HUES64 (cell line): ENCODE measurements around the gene CYP2A6.
A peak's percentile ranks its signal among the peaks of the same experiment; 100 is the strongest.
"Not testable (repeated sequence)": the region's sequence is repeated elsewhere in the genome, so short reads cannot be mapped to it uniquely, and the experiment has no call there.

Experiments used
- H3K27ac ChIP-seq: 2 replicates; pipeline ENCODE4 v1.7.0; 2013; ENCODE audit warnings: low read depth, low read length, inconsistent platforms
- H3K27me3 ChIP-seq: 2 replicates; pipeline ENCODE4 v1.6.1; 2013; ENCODE audit warnings: mild to moderate bottlenecking, low read length; ENCODE audit not compliant: insufficient read depth
- H3K36me3 ChIP-seq: 2 replicates; pipeline ENCODE4 v1.6.1; 2013; ENCODE audit warnings: mild to moderate bottlenecking, low read length; ENCODE audit not compliant: insufficient read depth
- H3K4me1 ChIP-seq: 2 replicates; pipeline ENCODE4 v1.6.1; 2013; ENCODE audit warnings: mild to moderate bottlenecking, low read length, moderate library complexity; ENCODE audit not compliant: insufficient read depth
- H3K4me3 ChIP-seq: 2 replicates; pipeline ENCODE4 v1.5.1; 2013; ENCODE audit warnings: mild to moderate bottlenecking, low read length, moderate library complexity
- H3K9ac ChIP-seq: 2 replicates; pipeline ENCODE4 v1.6.1; 2013; ENCODE audit warnings: mild to moderate bottlenecking, low read depth, low read length
- H3K9me3 ChIP-seq: 2 replicates; pipeline ENCODE4 v1.6.1; 2013; ENCODE audit warnings: low read depth, low read length; ENCODE audit not compliant: insufficient read depth
- WGBS: fragments of 150-250, 120-280 bp; methylation state at CpG from one replicate; pipeline ENCODE4 v1.1.7; 2013; ENCODE audit warnings: missing lambda C conversion rate; 5-methylcytosine and 5-hydroxymethylcytosine counted together

Gene CYP2A6

GRCh38 chr19:40874874-40875273, 24.6 kb upstream of the CYP2A6 start:
- H3K36me3 ChIP-seq, H3K9ac ChIP-seq, H3K27ac ChIP-seq, H3K4me1 ChIP-seq, H3K9me3 ChIP-seq, H3K27me3 ChIP-seq, H3K4me3 ChIP-seq: not testable (repeated sequence)
- WGBS: 88% methylated on average over 2 of the region's 4 CpGs

- not testable (repeated sequence) for H3K27ac ChIP-seq, H3K4me1 ChIP-seq, H3K36me3 ChIP-seq, H3K9ac ChIP-seq, H3K9me3 ChIP-seq, H3K4me3 ChIP-seq, H3K27me3 ChIP-seq
- 90% methylated on average over 2 of the region's 2 CpGs for WGBS
These were observed 23.6 kb upstream of the CYP2A6 start for GRCh38 chr19:40873873-40874272.

GRCh38 chr19:40872209-40872608, 22.0 kb upstream of the CYP2A6 start:
- H3K9ac ChIP-seq: no peak overlapping the region
- H3K36me3 ChIP-seq: no peaks in the 10 kb centered on the region
- H3K27ac ChIP-seq: no peak overlapping the region
- WGBS: 90% methylated on average over 2 of the region's 2 CpGs
- H3K4me3 ChIP-seq: no peak overlapping the region
- H3K4me1 ChIP-seq: no peaks in the 10 kb centered on the region
- H3K27me3 ChIP-seq: peaks cover 6% of the 10 kb centered on the region; the same call in 1 of the 2 replicates
- no peaks in the 10 kb centered on the region for H3K9me3 ChIP-seq

- Histone ChIP-seq H3K36me3 (no peaks in the 10 kb centered on the region), H3K9ac (no peak overlapping the region), H3K27ac (no peak overlapping the region), H3K4me3 (no peak overlapping the region), H3K4me1 (no peaks in the 10 kb centered on the region), H3K27me3 (no peaks in the 10 kb centered on the region), H3K9me3 (no peaks in the 10 kb centered on the region)
- WGBS: 91% methylated on average over 6 of the region's 7 CpGs
These were observed 17.5 kb upstream of the CYP2A6 start for GRCh38 chr19:40867701-40868100.

- not testable (repeated sequence) for H3K27ac ChIP-seq, H3K36me3 ChIP-seq, H3K27me3 ChIP-seq, H3K4me3 ChIP-seq, H3K9me3 ChIP-seq, H3K9ac ChIP-seq, H3K4me1 ChIP-seq
- 90% methylated on average over 9 of the region's 9 CpGs for WGBS
These were observed 14.7 kb upstream of the CYP2A6 start for GRCh38 chr19:40864739-40865496.

GRCh38 chr19:40862785-40863184, 12.5 kb upstream of the CYP2A6 start:
- no peak overlapping the region for H3K4me3 ChIP-seq
- 93% methylated on average over 4 of the region's 4 CpGs for WGBS
- no peak overlapping the region for H3K9ac ChIP-seq
- H3K27ac ChIP-seq: no peak overlapping the region
- H3K36me3 ChIP-seq: no peaks in the 10 kb centered on the region
- H3K4me1 ChIP-seq: no peaks in the 10 kb centered on the region
- H3K9me3 ChIP-seq: no peaks in the 10 kb centered on the region
- H3K27me3 ChIP-seq: no peaks in the 10 kb centered on the region; the same call in 1 of the 2 replicates

- Histone ChIP-seq H3K36me3 (no peaks in the 10 kb centered on the region), H3K9me3 (no peaks in the 10 kb centered on the region), H3K4me3 (no peak overlapping the region), H3K9ac (no peak overlapping the region), H3K4me1 (no peaks in the 10 kb centered on the region), H3K27ac (no peak overlapping the region), H3K27me3 (no peaks in the 10 kb centered on the region; the same call in 1 of the 2 replicates)
- WGBS: 88% methylated on average over 1 of the region's 3 CpGs
These were observed 12.1 kb upstream of the CYP2A6 start for GRCh38 chr19:40862333-40862732.

- H3K4me1 ChIP-seq: no peaks in the 10 kb centered on the region
- H3K27ac ChIP-seq: no peak overlapping the region
- H3K4me3 ChIP-seq: no peak overlapping the region
- no peak overlapping the region for H3K9ac ChIP-seq
- H3K36me3 ChIP-seq: no peaks in the 10 kb centered on the region
- H3K9me3 ChIP-seq: no peaks in the 10 kb centered on the region
- 91% methylated on average over 5 of the region's 5 CpGs for WGBS
- H3K27me3 ChIP-seq: no peaks in the 10 kb centered on the region; the same call in 1 of the 2 replicates
These were observed 7.9 kb upstream of the CYP2A6 start for GRCh38 chr19:40858109-40858508.

GRCh38 chr19:40852467-40853152, 2.4 kb upstream of the CYP2A6 start:
- WGBS: 66% methylated on average over 2 of the region's 3 CpGs

GRCh38 chr19:40846722-40847121, 3.5 kb downstream of the CYP2A6 start:
- H3K9me3 ChIP-seq, H3K27ac ChIP-seq, H3K4me3 ChIP-seq, H3K36me3 ChIP-seq, H3K4me1 ChIP-seq, H3K9ac ChIP-seq: not testable (repeated sequence)
- H3K27me3 ChIP-seq: peaks cover 33% of the 10 kb centered on the region
- WGBS: 90% methylated on average over 8 of the region's 8 CpGs

More at GRCh38 chr19:40852467-40853152, 2.4 kb upstream of the CYP2A6 start:
- not testable (repeated sequence) for H3K9me3 ChIP-seq, H3K27ac ChIP-seq, H3K36me3 ChIP-seq, H3K4me1 ChIP-seq, H3K4me3 ChIP-seq, H3K9ac ChIP-seq
- peaks cover 27% of the 10 kb centered on the region for H3K27me3 ChIP-seq

- H3K4me1 ChIP-seq, H3K9me3 ChIP-seq, H3K36me3 ChIP-seq, H3K9ac ChIP-seq, H3K27ac ChIP-seq: not testable (repeated sequence)
- peak overlapping the region; percentile 40 for H3K4me3 ChIP-seq
- H3K27me3 ChIP-seq: peaks cover 15% of the 10 kb centered on the region
- WGBS: 19% methylated on average over 13 of the region's 19 CpGs
These were observed 6.6 kb downstream of the CYP2A6 start for GRCh38 chr19:40843653-40844052.
